Measurements from ENCODE around the gene AMMECR1L. TPM values are rescaled to one million over a fixed set of nuclear protein-coding genes. Genes with fewer than 3 reads are reported as not detected.
"Not testable (repeated sequence)": the region's sequence is repeated elsewhere in the genome, so short reads cannot be mapped to it uniquely, and the experiment has no call there.

AMMECR1L gene
- total RNA-seq, 2 experiments from 2014 or later, result 12.8 to 14.2 TPM

GRCh38 chr2:127884861-127885740 is 655 bp downstream of the AMMECR1L start:
- CTCF ChIA-PET, result interaction anchor here (1.2 kb wide), 1 partner anchor 26 kb away, joined by 4 read pairs; no protein-coding TSS in a partner anchor
- peak; percentile 58 for DNase-seq
- POLR2A ChIA-PET; H3K9me3 Mint-ChIP-seq (ENCODE audit: low read depth); H3K27me3 Mint-ChIP-seq; ATAC-seq: not testable (repeated sequence)
- Mint-ChIP-seq H3K4me3 (peak overlapping the region; percentile 88), H3K27ac (peak overlapping the region; percentile 85), H3K36me3 (ENCODE audit: low read depth) (peaks cover 24% of the 10 kb centered on the region), H3K4me1 (peaks cover 55% of the 10 kb centered on the region)
- intact Hi-C loops (cut with DNase I, micrococcal nuclease), result loop anchor here (1.0 to 10.0 kb wide), 6 partner anchors 27 to 360 kb away; partner anchors contain the start of genes IWS1 (in 1 of the 2), POLR2D (in 1 of the 2), SAP130 (in 1 of the 2) and UGGT1 (in 1 of the 2)

GRCh38 chr2:127884436-127884835 is 1.3 kb downstream of the AMMECR1L start:
- ChIA-PET CTCF (interaction anchor here (1.2 kb wide), 1 partner anchor 26 kb away, joined by 4 read pairs; no protein-coding TSS in a partner anchor), POLR2A (no interaction called here)
- no peak for ATAC-seq
- intact Hi-C loops (cut with DNase I, micrococcal nuclease), result loop anchor here (1.0 to 10.0 kb wide), 6 partner anchors 26 to 360 kb away; partner anchors contain the start of genes IWS1 (in 1 of the 2), POLR2D (in 1 of the 2), SAP130 (in 1 of the 2) and UGGT1 (in 1 of the 2)
- DNase-seq, result no peak
- Mint-ChIP-seq H3K9me3 (ENCODE audit: low read depth) (no peaks in the 10 kb centered on the region), H3K4me1 (peaks cover 59% of the 10 kb centered on the region), H3K36me3 (ENCODE audit: low read depth) (peaks cover 28% of the 10 kb centered on the region), H3K27me3 (no peaks in the 10 kb centered on the region), H3K4me3 (peak overlapping the region; percentile 88), H3K27ac (peak overlapping the region; percentile 85)

GRCh38 chr2:127879899-127880298 is 5.9 kb downstream of the AMMECR1L start:
- intact Hi-C loops (cut with DNase I, micrococcal nuclease), result loop anchor here (5.0 to 10.0 kb wide), 4 partner anchors 147 to 355 kb away; partner anchors contain the start of genes IWS1 (in 1 of the 2), SAP130 (in 1 of the 2) and UGGT1 (in 1 of the 2)
- ChIA-PET CTCF (interaction anchor here (0.9 kb wide), 1 partner anchor 131 kb away, joined by 3 read pairs; no protein-coding TSS in a partner anchor), POLR2A (no interaction called here)
- Mint-ChIP-seq H3K36me3 (ENCODE audit: low read depth) (peaks cover 28% of the 10 kb centered on the region), H3K4me1 (peaks cover 72% of the 10 kb centered on the region), H3K27me3 (no peaks in the 10 kb centered on the region), H3K27ac (peak overlapping the region; percentile 3), H3K9me3 (ENCODE audit: low read depth) (no peaks in the 10 kb centered on the region), H3K4me3 (no peak overlapping the region)
- no peak for ATAC-seq
- DNase-seq, result no peak

- intact Hi-C loops (cut with DNase I, micrococcal nuclease), result no loop called here
- DNase-seq (no peak), ATAC-seq (no peak)
- H3K9me3 Mint-ChIP-seq (ENCODE audit: low read depth), result no peaks in the 10 kb centered on the region
- CTCF ChIA-PET, result interaction anchor here (0.6 kb wide), 1 partner anchor 66 kb away, joined by 3 read pairs; no protein-coding TSS in a partner anchor
- POLR2A ChIA-PET, result no interaction called here
- no peak overlapping the region for H3K27ac Mint-ChIP-seq
- H3K27me3 Mint-ChIP-seq, result no peaks in the 10 kb centered on the region
- peaks cover 62% of the 10 kb centered on the region for H3K4me1 Mint-ChIP-seq
- H3K36me3 Mint-ChIP-seq (ENCODE audit: low read depth), result peaks cover 33% of the 10 kb centered on the region
- H3K4me3 Mint-ChIP-seq, result no peak overlapping the region
These were observed 8.1 kb downstream of the AMMECR1L start for GRCh38 chr2:127877626-127878025.

GRCh38 chr2:127877136-127877535 is 8.6 kb downstream of the AMMECR1L start:
- intact Hi-C loops (cut with DNase I, micrococcal nuclease), result no loop called here
- H3K9me3 Mint-ChIP-seq (ENCODE audit: low read depth), result no peaks in the 10 kb centered on the region
- peaks cover 32% of the 10 kb centered on the region for H3K36me3 Mint-ChIP-seq (ENCODE audit: low read depth)
- peaks cover 57% of the 10 kb centered on the region for H3K4me1 Mint-ChIP-seq
- ATAC-seq (no peak), DNase-seq (no peak)
- H3K27me3 Mint-ChIP-seq, result no peaks in the 10 kb centered on the region
- CTCF ChIA-PET, result no interaction called here
- no peak overlapping the region for H3K27ac Mint-ChIP-seq
- POLR2A ChIA-PET, result no interaction called here
- H3K4me3 Mint-ChIP-seq, result no peak overlapping the region

- Mint-ChIP-seq H3K4me3 (no peak overlapping the region), H3K27me3 (no peaks in the 10 kb centered on the region), H3K36me3 (ENCODE audit: low read depth) (peaks cover 37% of the 10 kb centered on the region), H3K27ac (peak overlapping the region; percentile 81), H3K4me1 (peaks cover 34% of the 10 kb centered on the region), H3K9me3 (ENCODE audit: low read depth) (no peaks in the 10 kb centered on the region)
- intact Hi-C loops (cut with DNase I, micrococcal nuclease), result no loop called here
- POLR2A ChIA-PET, result interaction anchor here (0.5 to 0.7 kb wide), 2 partner anchors 8 to 125 kb away, joined by 3 to 5 read pairs; no protein-coding TSS in a partner anchor
- CTCF ChIA-PET, result no interaction called here
- DNase-seq (peak; percentile 61), ATAC-seq (peak; percentile 96)
These were observed 11.1 kb downstream of the AMMECR1L start for GRCh38 chr2:127874378-127875269.

GRCh38 chr2:127873707-127874303 is 12.0 kb downstream of the AMMECR1L start:
- H3K4me1 Mint-ChIP-seq, result peaks cover 28% of the 10 kb centered on the region
- intact Hi-C loops (cut with DNase I, micrococcal nuclease), result no loop called here
- no peaks in the 10 kb centered on the region for H3K27me3 Mint-ChIP-seq
- no peak overlapping the region for H3K4me3 Mint-ChIP-seq
- ATAC-seq (no peak), DNase-seq (no peak)
- H3K36me3 Mint-ChIP-seq (ENCODE audit: low read depth), result peaks cover 39% of the 10 kb centered on the region
- POLR2A ChIA-PET, result no interaction called here
- no peaks in the 10 kb centered on the region for H3K9me3 Mint-ChIP-seq (ENCODE audit: low read depth)
- no peak overlapping the region for H3K27ac Mint-ChIP-seq
- CTCF ChIA-PET, result no interaction called here

- DNase-seq (no peak), ATAC-seq (no peak)
- Mint-ChIP-seq H3K4me3 (no peak overlapping the region), H3K27ac (no peak overlapping the region), H3K36me3 (ENCODE audit: low read depth) (peaks cover 39% of the 10 kb centered on the region), H3K27me3 (no peaks in the 10 kb centered on the region), H3K9me3 (ENCODE audit: low read depth) (no peaks in the 10 kb centered on the region), H3K4me1 (peaks cover 21% of the 10 kb centered on the region)
- ChIA-PET CTCF (no interaction called here), POLR2A (no interaction called here)
- intact Hi-C loops (cut with DNase I, micrococcal nuclease), result no loop called here
These were observed 13.4 kb downstream of the AMMECR1L start for GRCh38 chr2:127872354-127872753.

GRCh38 chr2:127865926-127866325 is 19.8 kb downstream of the AMMECR1L start:
- ChIA-PET POLR2A (no interaction called here), CTCF (interaction anchor here (0.6 to 0.7 kb wide), 2 partner anchors 60 to 535 kb away, joined by 3 read pairs; no protein-coding TSS in a partner anchor)
- H3K4me3 Mint-ChIP-seq, result no peak overlapping the region
- H3K4me1 Mint-ChIP-seq, result no peaks in the 10 kb centered on the region
- H3K27me3 Mint-ChIP-seq, result no peaks in the 10 kb centered on the region
- DNase-seq (no peak), ATAC-seq (no peak)
- no peaks in the 10 kb centered on the region for H3K9me3 Mint-ChIP-seq (ENCODE audit: low read depth)
- H3K36me3 Mint-ChIP-seq (ENCODE audit: low read depth), result peaks cover 39% of the 10 kb centered on the region
- no peak overlapping the region for H3K27ac Mint-ChIP-seq
- intact Hi-C loops (cut with DNase I, micrococcal nuclease), result no loop called here

GRCh38 chr2:127864877-127865276 is 20.9 kb downstream of the AMMECR1L start:
- no peaks in the 10 kb centered on the region for H3K9me3 Mint-ChIP-seq (ENCODE audit: low read depth)
- ChIA-PET CTCF (no interaction called here), POLR2A (no interaction called here)
- intact Hi-C loops (cut with DNase I, micrococcal nuclease), result no loop called here
- H3K36me3 Mint-ChIP-seq (ENCODE audit: low read depth), result peaks cover 35% of the 10 kb centered on the region
- H3K4me3 Mint-ChIP-seq, result no peak overlapping the region
- peak; percentile 44 for ATAC-seq
- no peak for DNase-seq
- no peaks in the 10 kb centered on the region for H3K4me1 Mint-ChIP-seq
- H3K27me3 Mint-ChIP-seq, result no peaks in the 10 kb centered on the region
- H3K27ac Mint-ChIP-seq, result no peak overlapping the region

- Mint-ChIP-seq H3K9me3 (ENCODE audit: low read depth) (no peaks in the 10 kb centered on the region), H3K4me1 (peaks cover 12% of the 10 kb centered on the region), H3K36me3 (ENCODE audit: low read depth) (peaks cover 31% of the 10 kb centered on the region), H3K27ac (no peak overlapping the region), H3K4me3 (no peak overlapping the region), H3K27me3 (no peaks in the 10 kb centered on the region)
- intact Hi-C loops (cut with DNase I, micrococcal nuclease), result no loop called here
- DNase-seq (no peak), ATAC-seq (no peak)
- ChIA-PET CTCF (interaction anchor here (1.0 kb wide), 1 partner anchor 9 kb away, joined by 3 read pairs; no protein-coding TSS in a partner anchor), POLR2A (no interaction called here)
These were observed 23.5 kb downstream of the AMMECR1L start for GRCh38 chr2:127862228-127862627.
